HG03039 (cell line): ENCODE data around the gene PILRA.
"Not testable (repeated sequence)": the region's sequence is repeated elsewhere in the genome, so short reads cannot be mapped to it uniquely, and the experiment has no call there.

Experiments used
- ATAC-seq: cut with Tn5 transposase; IDR thresholded peaks from one replicate; pipeline ENCODE4 v1.9.1; 2021; ENCODE audit warnings: mild to moderate bottlenecking, moderate library complexity; ENCODE audit not compliant: unreplicated experiment

Gene PILRA

GRCh38 chr7:100373261-100373831 lies at the start of gene PILRA:
PILRA (plus strand) TSS chr7:100373487; CDS start chr7:100373657, 170 bp downstream.
- no peak for ATAC-seq

DNA sequence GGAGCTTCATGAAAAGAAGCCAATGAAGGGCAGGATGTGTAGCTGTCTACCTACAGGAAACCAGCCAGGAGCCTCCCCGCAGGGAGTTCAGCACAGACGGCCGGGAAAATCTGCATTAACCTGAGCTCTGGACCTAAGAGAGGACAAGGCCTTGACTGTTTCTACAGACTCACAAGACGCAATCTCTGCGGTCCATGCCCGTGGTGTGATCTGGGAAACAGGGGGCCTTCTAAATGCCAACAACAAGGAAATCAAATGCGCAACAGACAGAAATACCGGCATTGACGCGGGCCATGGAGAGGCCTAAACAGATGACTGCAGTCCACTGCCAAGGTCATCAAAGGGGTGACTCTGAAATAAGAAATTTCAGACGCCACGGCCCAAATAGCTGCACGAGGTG lies 49.1 kb upstream of the PILRA start:
- ATAC-seq: not testable (repeated sequence)

DNA sequence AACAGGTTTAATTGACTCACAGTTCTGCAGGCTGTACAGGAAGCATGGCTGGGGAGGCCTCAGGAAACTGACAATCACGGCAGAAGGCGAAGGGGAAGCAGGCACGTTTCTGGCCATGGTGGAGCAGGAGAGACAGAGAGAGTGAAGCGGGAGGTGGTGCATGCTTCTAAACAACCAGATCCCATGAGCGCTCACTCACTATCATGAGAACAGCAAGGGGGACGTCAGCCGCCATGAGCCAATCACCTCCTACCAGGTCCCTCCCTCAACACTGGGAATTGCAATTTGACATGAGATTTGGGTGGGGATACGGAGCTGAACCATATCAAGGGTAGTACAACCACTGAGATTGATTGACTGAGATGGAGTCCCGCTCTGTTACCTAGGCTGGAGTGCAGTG lies 47.6 kb upstream of the PILRA start:
- ATAC-seq: not testable (repeated sequence)

DNA sequence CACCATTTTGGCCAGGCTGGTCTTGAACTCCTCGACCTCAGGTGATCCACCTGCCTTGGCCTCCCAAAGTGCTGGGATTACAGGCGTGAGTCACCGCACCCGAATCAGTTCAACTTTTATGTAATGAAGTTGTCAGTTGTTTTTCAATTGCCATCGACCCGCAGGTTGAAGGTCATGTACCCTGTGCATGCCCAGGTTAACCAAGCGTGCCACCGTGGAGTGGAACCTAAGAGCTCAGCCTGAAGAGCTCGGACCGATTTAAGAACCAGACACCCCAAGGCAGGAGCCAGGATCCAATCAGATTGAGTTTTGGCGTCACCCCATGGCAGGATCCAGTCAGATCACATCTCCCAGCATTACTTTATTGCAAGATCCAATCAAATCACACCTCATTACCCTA lies 46.4 kb upstream of the PILRA start:
- ATAC-seq: not testable (repeated sequence)

- ATAC-seq: peak; percentile 85
Measured at GRCh38 chr7:100335566-100336466, 37.5 kb upstream of the PILRA start.

DNA sequence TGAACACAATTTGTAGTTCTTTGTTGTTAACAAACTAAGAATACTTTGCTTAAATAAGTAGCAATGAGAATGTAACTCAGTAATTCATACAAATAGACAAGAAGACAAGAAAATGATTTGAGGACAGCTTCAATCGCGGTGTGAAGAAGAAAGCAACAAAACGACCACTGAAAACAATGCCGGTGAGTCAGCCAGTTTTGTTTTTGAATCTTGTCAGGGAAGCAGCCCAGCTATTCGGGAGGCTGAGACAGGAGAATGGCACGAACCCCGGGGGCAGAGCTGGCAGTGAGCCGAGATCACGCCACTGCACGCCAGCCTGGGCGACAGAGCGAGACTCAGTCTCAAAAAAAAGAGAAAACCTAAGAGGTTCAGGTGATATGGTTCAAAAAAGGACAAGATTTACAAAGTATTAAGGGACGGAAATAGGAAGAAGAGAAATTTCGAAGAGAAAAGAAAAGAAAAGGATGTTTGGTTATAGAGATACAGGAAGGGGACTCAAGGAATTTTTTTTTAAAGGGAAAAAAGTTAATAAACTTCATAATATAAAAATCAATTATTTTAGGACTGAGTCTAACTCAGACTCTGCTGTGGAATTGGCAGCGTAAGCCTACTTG lies 35.1 kb upstream of the PILRA start:
- ATAC-seq: not testable (repeated sequence)

GRCh38 chr7:100341286-100341685 lies 32.0 kb upstream of the PILRA start:
- ATAC-seq: not testable (repeated sequence)

GRCh38 chr7:100342765-100343164 lies 30.5 kb upstream of the PILRA start:
- no peak for ATAC-seq

DNA sequence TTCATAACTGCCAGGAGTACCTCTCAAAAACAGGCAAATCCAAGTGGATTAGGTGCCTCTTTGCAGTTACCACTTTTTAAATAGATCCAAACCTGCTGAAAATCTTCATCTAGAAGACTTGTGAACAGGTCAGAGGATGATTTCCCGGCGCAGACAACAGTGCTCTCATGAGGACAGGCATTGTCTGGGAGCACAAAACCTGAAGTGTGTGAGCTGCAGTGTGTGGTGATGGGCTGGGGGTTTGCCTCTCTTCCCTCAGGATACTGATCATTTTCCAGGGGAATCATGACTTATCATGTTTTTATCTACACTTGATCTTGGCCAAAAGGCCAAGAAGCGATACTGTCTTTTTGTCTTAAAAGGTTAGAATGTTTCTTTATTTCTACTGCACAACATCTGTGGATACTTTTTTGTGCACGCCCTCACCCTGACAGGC lies 29.1 kb upstream of the PILRA start:
- not testable (repeated sequence) for ATAC-seq

DNA sequence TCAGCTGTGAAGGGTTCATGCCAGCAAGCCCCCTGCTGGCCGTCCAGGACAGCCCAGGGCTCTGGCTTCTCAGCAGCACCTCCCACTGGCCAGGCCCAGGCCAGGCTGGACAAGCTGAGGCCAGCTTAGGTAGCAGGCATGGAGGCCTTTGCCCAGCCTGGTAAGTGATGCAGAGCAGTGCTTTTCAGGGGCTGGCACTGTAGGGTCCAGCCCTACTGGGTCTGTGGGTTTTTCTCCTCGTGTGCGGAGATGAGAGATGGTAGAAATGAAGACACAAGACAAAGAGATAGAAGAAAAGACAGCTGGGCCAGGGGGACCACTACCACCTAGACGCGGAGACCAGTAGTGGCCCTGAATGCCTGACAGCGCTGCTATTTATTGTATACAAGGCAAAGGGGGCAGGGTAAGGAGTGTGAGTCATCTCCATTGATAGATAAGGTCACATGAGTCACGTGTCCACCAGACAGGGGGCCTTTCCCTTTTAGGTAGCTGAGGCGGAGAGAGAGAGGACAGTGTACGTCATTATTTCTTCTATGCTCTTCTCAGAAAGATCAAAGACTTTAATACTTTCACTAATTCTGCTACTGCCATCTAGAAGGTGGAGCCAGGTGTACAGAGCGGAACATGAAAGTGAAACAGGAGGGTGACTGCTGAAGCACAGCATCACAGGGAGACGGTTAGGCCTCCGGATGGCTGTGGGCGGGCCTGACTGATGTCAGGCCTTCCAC lies 28.6 kb upstream of the PILRA start:
- ATAC-seq: peak; percentile 44

DNA sequence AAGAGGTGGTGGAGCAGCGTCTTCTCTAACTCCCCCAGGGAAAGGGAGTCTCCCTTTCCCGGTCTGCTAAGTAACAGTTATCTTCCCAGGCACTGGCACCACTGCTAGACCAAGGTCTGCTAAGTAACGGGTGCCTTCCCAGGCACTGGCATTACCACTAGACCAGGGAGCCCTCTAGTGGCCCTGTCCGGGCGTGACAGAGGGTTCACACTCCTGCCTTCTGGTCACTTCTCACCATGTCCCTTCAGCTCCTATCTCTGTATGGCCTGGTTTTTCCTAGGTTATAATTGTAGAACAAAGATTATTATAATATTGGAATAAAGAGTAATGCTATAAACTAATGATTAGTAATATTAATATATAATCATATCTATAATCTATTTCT lies 28.0 kb upstream of the PILRA start:
- peak; percentile 23 for ATAC-seq

GRCh38 chr7:100346921-100347320 lies 26.4 kb upstream of the PILRA start:
- no peak for ATAC-seq

DNA sequence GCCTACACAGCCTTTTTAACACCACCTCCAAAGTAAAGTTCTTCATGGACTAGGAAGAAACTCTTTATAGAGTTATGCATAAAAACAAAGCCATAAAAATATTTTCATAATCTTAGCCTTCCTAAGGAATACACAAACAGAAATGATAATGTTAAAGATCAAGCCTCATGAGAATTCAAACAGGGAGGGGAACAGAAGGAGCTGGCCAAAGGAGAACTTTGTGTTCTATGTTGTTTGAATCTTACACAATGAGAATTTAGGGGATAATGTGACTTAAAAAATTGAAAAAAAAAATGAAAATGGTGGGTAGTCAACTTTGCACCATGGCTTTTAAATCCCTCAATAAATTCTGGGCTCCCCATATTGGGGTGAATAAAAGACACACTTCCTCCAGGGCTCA lies 24.5 kb upstream of the PILRA start:
- no peak for ATAC-seq

DNA sequence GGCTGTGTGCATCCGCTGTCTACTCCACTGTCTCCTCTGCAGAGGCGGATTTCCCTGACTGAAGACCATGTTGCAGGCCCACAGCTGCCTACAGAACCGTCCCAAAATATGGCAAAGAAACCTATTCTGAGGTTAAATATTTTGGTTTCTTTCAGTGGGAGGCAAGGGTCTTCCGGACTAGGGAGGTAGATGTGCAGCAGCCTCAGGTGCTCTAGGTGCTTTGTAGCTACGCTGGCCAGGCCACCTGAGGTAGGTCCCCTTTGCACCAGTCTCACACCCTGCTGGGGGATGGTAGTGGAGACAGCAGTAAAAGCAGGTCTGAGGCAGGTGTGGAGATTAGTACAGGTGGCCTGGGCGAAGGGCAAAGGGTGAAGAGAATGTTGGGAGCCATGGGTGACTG lies 23.5 kb upstream of the PILRA start:
- ATAC-seq: no peak

GRCh38 chr7:100351657-100352058 lies 21.6 kb upstream of the PILRA start:
- ATAC-seq: no peak

GRCh38 chr7:100352230-100352781 lies 21.0 kb upstream of the PILRA start:
- not testable (repeated sequence) for ATAC-seq

GRCh38 chr7:100352984-100353684 lies 20.2 kb upstream of the PILRA start:
- no peak for ATAC-seq

GRCh38 chr7:100353685-100354330 lies 19.5 kb upstream of the PILRA start:
- ATAC-seq: no peak

DNA sequence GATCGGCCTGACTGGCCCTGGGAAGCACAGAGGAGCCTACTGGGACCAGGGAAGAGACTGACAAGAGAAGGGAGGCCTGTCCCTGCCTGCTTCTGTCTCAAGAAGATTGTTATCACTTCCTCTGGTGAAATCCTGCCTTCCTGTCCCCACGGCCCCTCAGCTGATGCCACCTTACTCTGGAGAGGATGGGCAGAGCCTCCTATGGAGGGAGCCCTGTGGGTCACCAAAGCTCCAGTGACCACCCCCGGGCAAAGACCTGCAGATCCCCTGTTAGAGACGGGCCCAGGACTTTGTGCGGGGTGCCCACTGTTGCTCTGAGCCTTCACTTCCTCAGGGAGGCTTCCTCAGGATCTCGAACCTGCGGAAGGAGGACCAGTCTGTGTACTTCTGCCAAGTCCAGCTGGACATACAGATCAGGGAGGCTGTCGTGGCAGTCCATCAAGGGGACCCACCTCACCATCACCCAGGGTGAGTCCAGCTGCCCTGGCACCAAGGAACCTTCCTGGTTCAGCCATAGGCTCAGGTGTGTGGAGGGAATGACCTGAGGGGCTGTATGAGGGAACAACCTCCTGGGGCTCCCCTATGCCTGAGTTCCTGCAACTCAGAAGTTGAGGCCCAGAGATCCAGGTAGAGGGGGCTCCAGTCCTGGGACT lies 16.7 kb upstream of the PILRA start:
- ATAC-seq: no peak
